K562 (cell line): ENCODE data around the gene PDE9A. TPM values are rescaled to one million over a fixed set of nuclear protein-coding genes. Genes with fewer than 3 reads are reported as not detected.

Experiments
- ATAC-seq: fragments of 200-7000 bp; cut with Tn5 transposase; 3 replicates; pipeline ENCODE4 v1.9.1; 2020; ENCODE audit warnings: moderate library complexity
- BruUV-seq: library from RNA; stranded (reverse); fragments of 400-500 nt; replicated peaks from 2 replicates; lab custom pipeline; 2021; lab: Mats Ljungman, UMichigan
- CTCF ChIA-PET: fragments of 300-600 bp; formaldehyde crosslinking; extraction: SDS; loops from one replicate; lab custom pipeline; 2021; ENCODE audit warnings: low intra/inter-chr PET ratio; lab: Yijun Ruan, JAX
- POLR2A ChIA-PET: fragments of 300-600, 350-650 bp; sonication (Branson Sonifier 250); formaldehyde crosslinking; extraction: SDS; loops from one replicate; lab custom pipeline; 2021; ENCODE audit warnings: antibody characterized with exemption, inconsistent platforms; lab: Yijun Ruan, JAX
- DNase-seq, 4 experiments: peaks; one replicate each; pipeline versions ENCODE4 v3.0.0 to v3.0.0-alpha.2; 2011 to 2018; ENCODE audit warnings: low spot score in 3 of 4, mixed read lengths in 3 of 4; ENCODE audit errors: extremely low read depth in 1 of 4
- FAIRE-seq: peaks from 2 replicates; lab custom pipeline; 2011; peaks lifted over from hg19 to GRCh38; lab: Jason Lieb, UNC
- H2AFZ ChIP-seq: 2 replicates; pipeline ENCODE4 v1.6.0; 2011; ENCODE audit warnings: low read depth, low read length, control low read depth, inconsistent platforms
- H3K27ac ChIP-seq: fragments of 200-600 bp; 3 replicates; pipeline ENCODE4 v1.8.0; 2011; ENCODE audit warnings: low read depth, mild to moderate bottlenecking, control low read depth, inconsistent platforms, low read length, moderate library complexity, mixed read lengths; ENCODE audit errors: extremely low read depth
- H3K27me3 ChIP-seq, 2 experiments: fragments of 300-600 bp in 1 of 2; 2 replicates in 1 of 2; 3 replicates in 1 of 2; pipeline versions ENCODE4 v1.6.0 to v1.8.0; 2011; ENCODE audit warnings: inconsistent platforms in 2 of 2, low read length in 2 of 2, mild to moderate bottlenecking in 1 of 2, mixed read lengths in 1 of 2, moderate library complexity in 1 of 2; ENCODE audit not compliant: control insufficient read depth in 2 of 2, insufficient read depth in 2 of 2
- H3K36me3 ChIP-seq: fragments of 300-600 bp; 3 replicates; pipeline ENCODE4 v1.8.0; 2011; ENCODE audit warnings: mild to moderate bottlenecking, low read length, inconsistent platforms; ENCODE audit not compliant: control insufficient read depth, insufficient read depth
- H3K4me1 ChIP-seq, 2 experiments: fragments of 200-600 bp in 1 of 2; replicated peaks in 1 of 2; 2 replicates in 1 of 2; 3 replicates in 1 of 2; pipeline versions ENCODE4 v1.5.1 to v1.8.0; 2011; ENCODE audit warnings: inconsistent platforms in 2 of 2, low read length in 2 of 2, mild to moderate bottlenecking in 1 of 2, mixed read lengths in 1 of 2, moderate library complexity in 1 of 2; ENCODE audit not compliant: control insufficient read depth in 2 of 2, insufficient read depth in 2 of 2
- H3K4me2 ChIP-seq: 2 replicates; pipeline ENCODE4 v1.6.1; 2011; ENCODE audit warnings: low read length, control low read depth, inconsistent platforms, mixed read lengths; ENCODE audit not compliant: insufficient read depth
- H3K4me3 ChIP-seq: fragments of 200-600 bp; sonication (generic), shearing (Covaris generic); 2 replicates; pipeline ENCODE4 v1.5.1; 2016; ENCODE audit warnings: control low read depth, inconsistent platforms
- H3K79me2 ChIP-seq: fragments of 200-600 bp; 3 replicates; pipeline ENCODE4 v1.8.0; 2011; ENCODE audit warnings: low read length, inconsistent platforms; ENCODE audit not compliant: control insufficient read depth, insufficient read depth
- H3K9ac ChIP-seq, 2 experiments: 2 replicates each; pipeline versions ENCODE4 v1.6.0 to v1.6.1; 2011; ENCODE audit warnings: low read depth in 2 of 2, low read length in 2 of 2, control low read depth in 1 of 2, inconsistent platforms in 1 of 2, mild to moderate bottlenecking in 1 of 2, mixed read lengths in 1 of 2; ENCODE audit not compliant: insufficient read depth in 1 of 2
- H3K9me1 ChIP-seq: one replicate; pipeline ENCODE4 v1.6.0; 2011; ENCODE audit warnings: inconsistent platforms, mild to moderate bottlenecking, low read length, moderate library complexity; ENCODE audit not compliant: control insufficient read depth, insufficient read depth
- H3K9me3 ChIP-seq: replicated peaks from 2 replicates; pipeline ENCODE4 v1.5.1; 2011; ENCODE audit warnings: low read depth, low read length, inconsistent platforms; ENCODE audit not compliant: control insufficient read depth, insufficient read depth
- H4K20me1 ChIP-seq: replicated peaks from 2 replicates; pipeline ENCODE4 v1.6.1; 2011; ENCODE audit warnings: low read length, inconsistent platforms, mixed read lengths; ENCODE audit not compliant: control insufficient read depth, insufficient read depth
- ARHGAP35 ChIP-seq: fragments of 450-650 bp; IDR thresholded peaks from 2 replicates; pipeline ENCODE4 v1.6.1; 2018; ENCODE audit not compliant: partially characterized antibody
- ASH1L ChIP-seq: fragments of 450-650 bp; IDR thresholded peaks from 2 replicates; pipeline ENCODE4 v1.6.1; 2018; ENCODE audit warnings: borderline replicate concordance, mild to moderate bottlenecking, low read depth; ENCODE audit not compliant: partially characterized antibody
- ATF7 ChIP-seq: fragments of 450-650 bp; IDR thresholded peaks from 2 replicates; pipeline ENCODE4 v1.7.1; 2014; ENCODE audit warnings: mild to moderate bottlenecking, moderate library complexity
- GABPA ChIP-seq: fragments of 200-800 bp; sonication (Bioruptor generic); conservative IDR thresholded peaks from 2 replicates; pipeline ENCODE4 v1.6.1; 2016; ENCODE audit warnings: low read depth, missing genetic modification characterization, missing compliant biosample characterization
- HNRNPH1 ChIP-seq: fragments of 200-400 bp; formaldehyde crosslinking; optimal IDR thresholded peaks from 2 replicates; pipeline ENCODE3; 2017; ENCODE audit warnings: low read depth, mild to moderate bottlenecking, low read length, moderate library complexity
- SAFB ChIP-seq: fragments of 200-400 bp; formaldehyde crosslinking; IDR thresholded peaks from 2 replicates; pipeline ENCODE4 v1.6.1; 2017; ENCODE audit warnings: low read depth, low read length, borderline replicate concordance
- SMAD1 ChIP-seq: fragments of 150-350 bp; IDR thresholded peaks from 2 replicates; pipeline ENCODE4 v1.6.1; 2014; ENCODE audit warnings: low read length, low read depth; ENCODE audit not compliant: partially characterized antibody
- SMARCC2 ChIP-seq: fragments of 450-650 bp; IDR thresholded peaks from 2 replicates; pipeline ENCODE4 v1.6.1; 2017; ENCODE audit warnings: antibody characterized with exemption, moderate library complexity, mild to moderate bottlenecking, low read depth
- STAT6 ChIP-seq: sonication (generic); formaldehyde crosslinking; IDR thresholded peaks from 2 replicates; pipeline ENCODE4 v1.8.1; 2023; ENCODE audit warnings: mild to moderate bottlenecking, missing genetic modification reagents
- TFAM ChIP-seq: fragments of 250-450 bp; sonication (Bioruptor Pico); conservative IDR thresholded peaks from 2 replicates; pipeline ENCODE4 v1.5.0; 2021; ENCODE audit warnings: mild to moderate bottlenecking, moderate library complexity
- ZBTB33 ChIP-seq: sonication (generic); formaldehyde crosslinking; IDR thresholded peaks from 2 replicates; pipeline ENCODE4 v1.8.1; 2023; ENCODE audit warnings: mild to moderate bottlenecking, missing genetic modification reagents
- ZSCAN29 ChIP-seq: fragments of 450-650 bp; IDR thresholded peaks from 2 replicates; pipeline ENCODE4 v1.6.1; 2017
- WGBS: fragments of 100-300 bp; shearing (Covaris generic); methylation state at CpG from one replicate; pipeline ENCODE4 v1.1.6; 2016; ENCODE audit warnings: low coverage, mixed read lengths; ENCODE audit not compliant: insufficient coverage; ENCODE audit errors: missing lambda C conversion rate; 5-methylcytosine and 5-hydroxymethylcytosine counted together
- in situ Hi-C: fragments of 300-500 bp; cut with MboI; formaldehyde crosslinking; loops from 4 replicates; pipeline ENCODE4 v1.15.0; 2018; ENCODE audit warnings: inconsistent platforms, mixed read lengths
- intact Hi-C: fragments of 100-400 bp; cut with micrococcal nuclease; formaldehyde crosslinking; loops from 2 replicates; pipeline ENCODE4 v1.14.2; 2022
- polyA plus RNA-seq, 8 experiments: library from polyadenylated mRNA; depleted of rRNA in 4 of 8; stranded (reverse) in 5 of 8; unstranded in 3 of 8; fragments of >200 nt; fragmentation: Nextera tagmentation in 2 of 8; fragmentation: Illumina TruSeq in 1 of 8; extraction: Ambion mirVana in 2 of 8; extraction: Trizol in 1 of 8; gene quantifications; 2 replicates each; pipeline versions ENCODE4 v1.2.1 to v1.2.3, GENCODE V29; 2011 to 2014; ENCODE audit warnings: inconsistent platforms in 1 of 8, missing spikeins in 1 of 8
- total RNA-seq, 7 experiments: library from RNA; depleted of rRNA in 6 of 7; stranded (reverse); fragments of >200 nt in 6 of 7; fragmentation: Illumina TruSeq in 2 of 7; extraction: Trizol in 2 of 7; gene quantifications; 2 replicates each; pipeline versions ENCODE4 v1.2.1 to v1.2.3, GENCODE V29; 2011 to 2021; ENCODE audit warnings: low replicate concordance in 1 of 7
- TF ChIP-seq, protein P1 (sequence below): fragments of 450-650 bp; formaldehyde crosslinking; conservative IDR thresholded peaks from 2 replicates; pipeline ENCODE4 v1.4.0; 2022; ENCODE audit warnings: mild to moderate bottlenecking, missing genetic modification characterization

PDE9A gene
- total and polyA plus RNA-seq, 9 of the 15 experiments (the other 6 are each of a cell fraction or from before 2014, with no cell fraction given): 0.07 to 0.27 TPM; not detected in 7

- Histone ChIP-seq H3K4me3 (no peak overlapping the region), H4K20me1 (0 out of 2 replicates have a peak, but pooled peaks cover 2% of the 10 kb centered on the region), H3K36me3 (no peaks in the 10 kb centered on the region), H3K9me3 (peaks cover 6% of the 10 kb centered on the region; the same call in 1 of the 2 replicates), H3K79me2 (no peaks in the 10 kb centered on the region), H2AFZ (no peak overlapping the region), H3K4me1 (peaks cover 0 to under 1% of the 10 kb centered on the region in 2 experiments; a peak in 1 of 5 replicates), H3K9ac (no peak overlapping the region), H3K27me3 (peaks cover 51 to 87% of the 10 kb centered on the region in 2 experiments), H3K4me2 (no peak overlapping the region), H3K27ac (no peak overlapping the region), H3K9me1 (no peaks in the 10 kb centered on the region)
- FAIRE-seq: no peak
- in situ Hi-C loops (no loop called here), intact Hi-C loops (no loop called here)
- CTCF ChIA-PET: no interaction called here
- POLR2A ChIA-PET: interaction anchor here (0.8 kb wide), 1 partner anchor 10 kb away, joined by 3 read pairs; no protein-coding TSS in a partner anchor
- WGBS: 2% methylated on average over 23 of the region's 23 CpGs
- no TSS peak for BruUV-seq
- DNase-seq: no peak
- no peak for ATAC-seq
- TF ChIP-seq SMARCC2: no peak
- no peak for TF ChIP-seq ATF7
- no peak for TF ChIP-seq SAFB
- no peak for TF ChIP-seq HNRNPH1
- TF ChIP-seq, protein P1, sequence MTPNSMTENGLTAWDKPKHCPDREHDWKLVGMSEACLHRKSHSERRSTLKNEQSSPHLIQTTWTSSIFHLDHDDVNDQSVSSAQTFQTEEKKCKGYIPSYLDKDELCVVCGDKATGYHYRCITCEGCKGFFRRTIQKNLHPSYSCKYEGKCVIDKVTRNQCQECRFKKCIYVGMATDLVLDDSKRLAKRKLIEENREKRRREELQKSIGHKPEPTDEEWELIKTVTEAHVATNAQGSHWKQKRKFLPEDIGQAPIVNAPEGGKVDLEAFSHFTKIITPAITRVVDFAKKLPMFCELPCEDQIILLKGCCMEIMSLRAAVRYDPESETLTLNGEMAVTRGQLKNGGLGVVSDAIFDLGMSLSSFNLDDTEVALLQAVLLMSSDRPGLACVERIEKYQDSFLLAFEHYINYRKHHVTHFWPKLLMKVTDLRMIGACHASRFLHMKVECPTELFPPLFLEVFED (CRISPR knock-in tag): no peak
- TF ChIP-seq ZBTB33 (CRISPR knock-in tag): no peak
- no peak for TF ChIP-seq ARHGAP35
- no peak for TF ChIP-seq TFAM (CRISPR knock-in tag)
- TF ChIP-seq SMAD1: no peak
- no peak for TF ChIP-seq ZSCAN29
- TF ChIP-seq GABPA (tag): no peak
- no peak for TF ChIP-seq ASH1L
- no peak for TF ChIP-seq STAT6 (CRISPR knock-in tag)
Observed at GRCh38 chr21:42673633-42674328, 20.4 kb downstream of the PDE9A start.
